Right atrium auricular region (tissue), 2 donors: ENCODE results near the gene FOXP1. TPM values are rescaled to one million over a fixed set of nuclear protein-coding genes. Genes with fewer than 3 reads are reported as not detected.
A peak's percentile ranks its signal among the peaks of the same experiment; 100 is the strongest.

Experiments
- DNase-seq: peaks from one replicate; pipeline ENCODE4 v3.0.0-alpha.2; 2019; ENCODE audit warnings: low spot score
- H3K27ac ChIP-seq, 2 donors: fragments of 200-600 bp; sonication (generic); 1 replicate in 1 of 2; 2 replicates in 1 of 2; pipeline ENCODE4 v1.5.1; 2016 to 2019
- H3K27me3 ChIP-seq, 2 donors: fragments of 200-600 bp; sonication (generic); one replicate each; pipeline versions ENCODE4 v1.5.1 to v1.6.0; 2017 to 2019
- H3K36me3 ChIP-seq: fragments of 200-600 bp; sonication (generic); one replicate; pipeline ENCODE4 v1.5.1; 2016
- H3K4me1 ChIP-seq, 2 donors: fragments of 200-600 bp; sonication (generic); one replicate each; pipeline versions ENCODE4 v1.5.1 to v1.6.0; 2017 to 2019
- H3K4me3 ChIP-seq, 2 donors: fragments of 200-600 bp; sonication (generic); 1 replicate in 1 of 2; 2 replicates in 1 of 2; pipeline ENCODE4 v1.5.1; 2017 to 2019; ENCODE audit warnings: mild to moderate bottlenecking in 1 of 2, moderate library complexity in 1 of 2
- H3K9me3 ChIP-seq, 2 donors: fragments of 200-600 bp; sonication (generic); one replicate each; pipeline ENCODE4 v1.5.1; 2019
- total RNA-seq, 2 donors: library from RNA; depleted of rRNA; stranded (reverse); fragments of >200 nt; gene quantifications; one replicate each; pipeline ENCODE4 v1.1.0, GENCODE V29; 2016
- TF ChIP-seq, protein P1 (sequence below), 2 donors: fragments of 200-600 bp; sonication (generic); IDR thresholded peaks; one replicate each; pipeline ENCODE4 v1.5.1; 2019; ENCODE audit warnings: antibody characterized with exemption in 2 of 2

Gene FOXP1
- total RNA-seq, 2 donors from 2014 or later, result 39.2 to 59.0 TPM

- H3K27me3 ChIP-seq, result no peaks in the 10 kb centered on the region
- TF ChIP-seq, protein P1, sequence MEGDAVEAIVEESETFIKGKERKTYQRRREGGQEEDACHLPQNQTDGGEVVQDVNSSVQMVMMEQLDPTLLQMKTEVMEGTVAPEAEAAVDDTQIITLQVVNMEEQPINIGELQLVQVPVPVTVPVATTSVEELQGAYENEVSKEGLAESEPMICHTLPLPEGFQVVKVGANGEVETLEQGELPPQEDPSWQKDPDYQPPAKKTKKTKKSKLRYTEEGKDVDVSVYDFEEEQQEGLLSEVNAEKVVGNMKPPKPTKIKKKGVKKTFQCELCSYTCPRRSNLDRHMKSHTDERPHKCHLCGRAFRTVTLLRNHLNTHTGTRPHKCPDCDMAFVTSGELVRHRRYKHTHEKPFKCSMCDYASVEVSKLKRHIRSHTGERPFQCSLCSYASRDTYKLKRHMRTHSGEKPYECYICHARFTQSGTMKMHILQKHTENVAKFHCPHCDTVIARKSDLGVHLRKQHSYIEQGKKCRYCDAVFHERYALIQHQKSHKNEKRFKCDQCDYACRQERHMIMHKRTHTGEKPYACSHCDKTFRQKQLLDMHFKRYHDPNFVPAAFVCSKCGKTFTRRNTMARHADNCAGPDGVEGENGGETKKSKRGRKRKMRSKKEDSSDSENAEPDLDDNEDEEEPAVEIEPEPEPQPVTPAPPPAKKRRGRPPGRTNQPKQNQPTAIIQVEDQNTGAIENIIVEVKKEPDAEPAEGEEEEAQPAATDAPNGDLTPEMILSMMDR (IDR thresholded peaks at IDR 0.05), result no peak
- no peaks in the 10 kb centered on the region for H3K4me1 ChIP-seq
Observed at GRCh38 chr3:71607364-71607763, 23.8 kb upstream of the FOXP1 start.

GRCh38 chr3:71606582-71606981, 23.1 kb upstream of the FOXP1 start:
- DNase-seq, result no peak
- no peak overlapping the region for H3K4me3 ChIP-seq
- no peaks in the 10 kb centered on the region for H3K36me3 ChIP-seq
- no peaks in the 10 kb centered on the region for H3K4me1 ChIP-seq
- TF ChIP-seq, protein P1 (IDR thresholded peaks at IDR 0.05), result no peak
- no peaks in the 10 kb centered on the region for H3K27me3 ChIP-seq
- peaks cover 0 to 13% of the 10 kb centered on the region in 2 donors for H3K9me3 ChIP-seq
- H3K27ac ChIP-seq, result no peak overlapping the region

More at GRCh38 chr3:71607364-71607763, 23.8 kb upstream of the FOXP1 start:
- Histone ChIP-seq H3K36me3 (no peaks in the 10 kb centered on the region), H3K4me3 (no peak overlapping the region), H3K9me3 (peaks cover 0 to 13% of the 10 kb centered on the region in 2 donors), H3K27ac (no peak overlapping the region)
- no peak for DNase-seq

DNA sequence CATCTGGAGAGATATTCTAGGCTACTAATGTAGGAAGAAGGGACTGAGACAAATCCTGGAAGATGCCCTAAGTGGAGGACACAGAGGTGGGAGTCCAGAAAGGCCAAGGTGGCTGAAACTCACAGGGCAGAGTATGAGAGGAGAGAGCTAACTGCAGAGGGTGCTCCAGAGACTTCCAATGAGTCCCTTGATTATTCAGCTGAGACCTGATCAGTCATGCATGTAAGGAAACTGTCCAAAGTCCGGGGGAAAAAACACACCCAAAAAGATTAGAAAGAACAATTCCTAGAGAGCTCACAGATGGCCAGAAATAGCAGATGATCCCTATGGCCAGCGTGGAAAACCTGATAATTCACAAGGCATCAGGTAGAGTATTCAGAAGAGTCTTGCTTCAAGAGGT, 18.7 kb upstream of the FOXP1 start:
- Histone ChIP-seq H3K4me1 (no peaks in the 10 kb centered on the region), H3K27me3 (no peaks in the 10 kb centered on the region), H3K9me3 (peaks cover 0 to 11% of the 10 kb centered on the region in 2 donors), H3K27ac (no peak overlapping the region), H3K4me3 (no peak overlapping the region), H3K36me3 (no peaks in the 10 kb centered on the region)
- DNase-seq, result no peak
- TF ChIP-seq, protein P1 (IDR thresholded peaks at IDR 0.05), result no peak

DNA sequence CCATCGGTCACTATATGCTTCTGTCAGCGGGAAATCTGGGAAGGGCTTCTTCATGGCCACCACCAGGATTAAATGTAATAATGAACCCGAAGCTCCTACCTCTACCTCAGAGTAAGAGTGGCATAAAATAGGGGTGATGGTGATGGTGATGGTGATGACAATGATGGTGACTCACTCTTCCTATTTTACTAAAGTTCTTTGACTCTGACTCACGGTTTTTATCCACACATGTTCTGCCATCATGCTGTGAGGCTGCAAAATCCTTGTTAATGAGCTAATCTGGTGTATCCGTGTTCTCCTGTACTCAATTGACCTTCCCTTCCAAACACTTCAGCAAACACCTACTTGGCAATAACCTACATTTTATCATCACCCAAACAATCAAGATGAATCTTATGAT, 18.3 kb upstream of the FOXP1 start:
- Histone ChIP-seq H3K4me3 (no peak overlapping the region), H3K27me3 (no peaks in the 10 kb centered on the region), H3K27ac (no peak overlapping the region), H3K4me1 (no peaks in the 10 kb centered on the region), H3K9me3 (peaks cover 0 to 7% of the 10 kb centered on the region in 2 donors), H3K36me3 (no peaks in the 10 kb centered on the region)
- DNase-seq, result no peak
- TF ChIP-seq, protein P1 (IDR thresholded peaks at IDR 0.05), result no peak

DNA sequence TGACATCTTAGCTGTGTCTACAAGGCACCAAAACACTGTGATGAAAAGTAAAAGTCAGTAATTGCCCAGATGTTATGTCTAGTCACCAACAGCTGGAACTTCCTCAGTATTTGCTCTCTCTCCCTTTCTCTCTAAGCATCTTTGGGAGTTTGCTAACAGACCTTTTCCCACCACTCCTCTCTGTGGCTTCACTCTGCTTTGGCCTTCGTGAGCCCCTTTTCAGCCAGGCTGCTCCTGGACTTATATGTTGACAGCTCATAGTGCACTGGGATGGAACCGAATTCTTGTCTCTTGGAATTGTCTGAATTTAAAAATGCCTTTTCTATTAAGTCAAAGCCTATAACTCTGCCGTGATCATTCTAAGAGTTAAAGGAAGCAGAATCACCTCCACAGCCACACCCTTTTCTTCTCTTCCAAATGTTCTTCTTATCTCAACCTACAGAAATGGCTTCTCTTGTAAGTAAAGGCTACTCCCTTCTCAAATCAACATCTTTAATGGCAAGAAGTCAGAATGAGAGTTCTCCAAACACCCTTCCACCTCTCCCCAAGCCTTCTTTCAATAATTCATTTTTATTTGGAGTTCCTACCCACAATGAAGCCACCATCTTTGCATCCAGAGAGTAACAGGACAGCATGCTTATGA, 17.2 kb upstream of the FOXP1 start:
- Histone ChIP-seq H3K27ac (peak overlapping the region in 1 of 2 donors; percentile 11), H3K36me3 (no peaks in the 10 kb centered on the region), H3K9me3 (no peaks in the 10 kb centered on the region), H3K27me3 (no peaks in the 10 kb centered on the region), H3K4me3 (no peak overlapping the region), H3K4me1 (no peaks in the 10 kb centered on the region)
- TF ChIP-seq, protein P1 (IDR thresholded peaks at IDR 0.05), result no peak
- no peak for DNase-seq

DNA sequence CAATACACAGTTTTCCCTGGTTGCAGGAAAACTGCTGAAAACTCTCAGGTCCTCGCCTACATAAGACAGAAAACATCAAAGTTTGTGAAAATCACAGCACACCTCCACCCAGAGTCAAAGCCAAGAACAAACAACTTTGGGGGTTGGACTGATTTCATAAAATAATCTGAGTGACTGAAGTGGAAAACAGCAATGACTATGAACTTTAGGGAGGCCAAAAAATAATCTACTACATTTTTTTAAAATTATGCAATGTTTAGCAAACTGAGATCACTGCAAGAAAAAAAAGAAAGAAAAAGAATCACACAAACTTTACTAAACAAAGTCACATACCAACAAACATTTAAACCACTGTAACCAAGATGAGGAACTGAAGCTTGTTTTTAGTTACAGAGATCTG, 15.9 kb upstream of the FOXP1 start:
- no peak overlapping the region for H3K4me3 ChIP-seq
- no peak overlapping the region for H3K27ac ChIP-seq
- DNase-seq, result no peak
- no peaks in the 10 kb centered on the region for H3K4me1 ChIP-seq
- TF ChIP-seq, protein P1 (IDR thresholded peaks at IDR 0.05), result no peak
- no peaks in the 10 kb centered on the region for H3K9me3 ChIP-seq
- H3K36me3 ChIP-seq, result no peaks in the 10 kb centered on the region
- no peaks in the 10 kb centered on the region for H3K27me3 ChIP-seq
